ENCODE measurements around the gene ANKRD52. TPM values are rescaled to one million over a fixed set of nuclear protein-coding genes. Genes with fewer than 3 reads are reported as not detected.
"Not testable (repeated sequence)": the region's sequence is repeated elsewhere in the genome, so short reads cannot be mapped to it uniquely, and the experiment has no call there.

Gene ANKRD52
- polyA plus RNA-seq, 3 donors: 29.8 to 38.7 (median 34.0) TPM

DNA sequence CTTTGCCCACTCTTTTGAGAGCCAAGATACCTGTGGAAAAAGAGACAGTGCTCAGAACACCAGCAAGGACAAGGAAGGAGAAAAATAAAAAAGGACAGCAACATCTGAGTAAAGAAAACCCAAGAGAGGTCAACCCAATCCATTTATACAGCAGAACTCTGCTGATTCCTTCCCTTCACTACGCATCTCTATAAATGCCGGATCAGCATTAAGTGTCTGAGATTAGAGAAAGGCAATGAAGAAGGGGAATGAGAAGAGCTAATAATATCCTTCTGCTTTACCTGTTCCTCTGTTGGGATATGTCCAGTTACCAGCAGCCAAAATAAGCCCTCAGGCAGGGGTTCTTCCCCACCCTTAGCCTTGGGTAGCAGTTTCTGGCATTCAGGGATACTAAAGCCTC is 24.4 kb upstream of the ANKRD52 start:
- no peak for DNase-seq (ENCODE audit: extremely low read depth in 1 of 11, low read depth in 9 of 11, low spot score in 4 of 11)

- DNase-seq (ENCODE audit: extremely low read depth in 1 of 11, low read depth in 9 of 11, low spot score in 4 of 11): no peak
Measured at GRCh38 chr12:56282030-56282429, 23.8 kb upstream of the ANKRD52 start.

GRCh38 chr12:56280849-56281248 is 22.7 kb upstream of the ANKRD52 start:
- no peak for DNase-seq (ENCODE audit: extremely low read depth in 1 of 11, low read depth in 9 of 11, low spot score in 4 of 11)

- no peak for DNase-seq (ENCODE audit: extremely low read depth in 1 of 11, low read depth in 9 of 11, low spot score in 4 of 11)
Measured at GRCh38 chr12:56278905-56279304, 20.7 kb upstream of the ANKRD52 start.

GRCh38 chr12:56274299-56274698 is 16.1 kb upstream of the ANKRD52 start:
- DNase-seq (ENCODE audit: extremely low read depth in 1 of 11, low read depth in 9 of 11, low spot score in 4 of 11): no peak

GRCh38 chr12:56272468-56272867 is 14.3 kb upstream of the ANKRD52 start:
- DNase-seq (ENCODE audit: extremely low read depth in 1 of 11, low read depth in 9 of 11, low spot score in 4 of 11): not testable (repeated sequence)

DNA sequence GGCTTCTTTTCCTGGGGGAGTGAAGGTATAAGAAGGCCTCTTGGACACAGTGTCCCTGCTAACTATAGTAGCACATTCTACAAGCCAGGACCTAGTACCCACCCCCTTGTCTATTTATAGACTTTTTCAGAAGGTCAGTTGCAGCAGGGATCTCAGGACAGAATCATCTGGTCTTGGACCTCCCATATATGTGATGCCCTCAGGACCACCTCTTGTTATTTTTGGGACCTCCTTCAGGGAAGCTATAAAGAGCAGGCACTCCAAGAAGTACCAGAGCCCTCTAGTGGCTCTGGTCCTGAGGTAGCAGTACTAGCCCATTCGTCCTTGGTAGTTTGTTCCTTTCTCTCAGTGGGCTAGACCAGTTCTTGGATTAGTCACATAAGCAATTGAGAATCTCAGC is 12.8 kb upstream of the ANKRD52 start:
- DNase-seq (ENCODE audit: extremely low read depth in 1 of 11, low read depth in 9 of 11, low spot score in 4 of 11): no peak

GRCh38 chr12:56267443-56268071 is 9.4 kb upstream of the ANKRD52 start:
- DNase-seq (ENCODE audit: extremely low read depth in 1 of 11, low read depth in 9 of 11, low spot score in 4 of 11): no peak

DNA sequence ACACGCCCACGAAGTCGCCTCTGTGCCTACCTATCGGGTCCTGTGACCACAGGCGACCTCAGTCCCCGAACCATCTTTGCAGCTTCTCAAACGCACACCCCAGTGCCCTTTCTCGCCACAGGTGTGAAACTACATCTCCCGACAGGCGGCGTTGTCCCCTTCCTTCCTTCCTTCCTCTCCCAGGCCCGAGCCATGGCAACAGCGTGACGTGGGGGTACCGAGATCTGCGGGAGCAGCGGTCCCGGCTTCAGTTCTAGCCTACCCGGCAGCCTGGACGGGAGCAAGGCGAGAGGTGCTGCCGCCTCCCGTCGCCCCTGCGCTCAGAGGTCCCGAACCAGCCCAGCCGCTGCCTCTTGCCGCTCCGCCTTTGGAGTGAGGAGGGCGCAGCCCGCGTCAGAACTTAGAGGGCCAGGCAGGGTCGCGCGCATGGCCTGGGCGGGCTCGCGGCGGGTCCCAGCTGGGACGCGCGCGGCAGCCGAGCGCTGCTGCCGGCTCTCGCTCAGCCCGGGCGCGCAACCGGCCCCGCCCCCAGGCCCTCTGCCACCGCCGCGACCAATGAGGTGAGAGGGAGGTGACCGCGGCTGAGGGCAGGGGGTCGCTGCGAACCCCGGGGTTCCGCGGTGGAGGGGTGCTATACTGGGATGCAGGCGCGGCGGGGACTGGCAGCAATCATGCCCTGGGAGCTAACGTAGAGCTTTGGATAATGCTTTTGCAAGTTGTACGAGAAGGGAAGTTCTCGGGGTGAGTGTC is 8.7 kb upstream of the ANKRD52 start, which contains the start of gene COQ10A:
COQ10A (plus strand) TSS at position 250 of the 750 bp plus-strand sequence; CDS start at position 427, 177 bp downstream.
- peak; percentile 74 to 90 (median 84) for DNase-seq (ENCODE audit: extremely low read depth in 1 of 11, low read depth in 9 of 11, low spot score in 4 of 11)

DNA sequence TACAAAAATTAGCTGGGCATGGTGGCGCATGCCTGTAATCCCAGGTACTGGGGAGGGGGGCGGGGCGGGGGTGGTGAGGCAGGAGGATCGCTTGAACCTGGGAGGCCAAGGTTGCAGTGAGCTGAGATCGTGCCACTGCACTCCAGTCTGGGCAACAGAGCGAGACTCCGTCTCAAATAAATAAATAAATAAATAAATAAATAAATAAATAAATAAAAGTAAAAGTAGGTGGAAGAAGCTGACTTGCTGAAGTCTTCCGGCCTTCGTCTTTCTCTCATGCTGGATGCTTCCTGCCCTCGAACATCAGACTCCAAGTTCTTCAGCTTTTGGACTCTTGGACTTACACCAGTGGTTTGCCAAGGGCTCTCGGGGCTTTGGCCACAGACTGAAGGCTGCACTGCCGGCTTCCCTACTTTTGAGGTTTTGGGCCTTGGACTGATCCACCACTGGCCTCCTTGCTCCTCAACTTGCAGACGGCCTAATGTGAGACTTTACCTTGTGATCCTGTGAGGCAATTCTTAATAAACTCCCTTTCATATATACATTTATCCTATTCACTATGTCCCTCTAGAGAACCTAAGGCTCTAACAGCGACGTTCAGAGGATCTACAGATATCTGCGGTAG is 8.0 kb upstream of the ANKRD52 start:
- not testable (repeated sequence) for DNase-seq (ENCODE audit: extremely low read depth in 1 of 11, low read depth in 9 of 11, low spot score in 4 of 11)

GRCh38 chr12:56262955-56263354 is 4.8 kb upstream of the ANKRD52 start:
- not testable (repeated sequence) for DNase-seq (ENCODE audit: extremely low read depth in 1 of 11, low read depth in 9 of 11, low spot score in 4 of 11)

- no peak for DNase-seq (ENCODE audit: extremely low read depth in 1 of 11, low read depth in 9 of 11, low spot score in 4 of 11)
Measured at GRCh38 chr12:56261503-56262232, 3.5 kb upstream of the ANKRD52 start.

- no peak for DNase-seq (ENCODE audit: extremely low read depth in 1 of 11, low read depth in 9 of 11, low spot score in 4 of 11)
Measured at GRCh38 chr12:56260921-56261320, 2.7 kb upstream of the ANKRD52 start.

DNA sequence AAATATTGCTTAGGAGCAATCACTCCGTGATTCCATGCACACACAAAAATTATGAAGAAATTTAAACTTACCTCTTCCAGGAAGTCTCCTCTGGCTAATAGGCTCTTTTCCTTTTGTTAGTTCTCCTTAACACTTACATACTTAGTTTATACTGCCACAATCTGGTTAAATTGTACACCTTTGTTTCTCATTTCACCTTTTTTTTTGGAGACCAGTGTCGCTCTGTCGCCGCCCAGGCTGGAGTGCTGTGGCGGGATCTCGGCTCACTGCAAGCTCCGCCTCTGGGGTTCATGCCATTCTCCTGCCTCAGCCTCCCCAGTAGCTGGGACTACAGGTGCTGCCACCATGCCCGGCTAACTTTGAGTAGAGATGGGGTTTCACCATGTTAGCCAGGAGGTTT is 2.2 kb upstream of the ANKRD52 start:
- DNase-seq (ENCODE audit: extremely low read depth in 1 of 11, low read depth in 9 of 11, low spot score in 4 of 11): no peak

GRCh38 chr12:56258820-56259183 is 618 bp upstream of the ANKRD52 start:
- DNase-seq (ENCODE audit: extremely low read depth in 1 of 11, low read depth in 9 of 11, low spot score in 4 of 11): no peak

DNA sequence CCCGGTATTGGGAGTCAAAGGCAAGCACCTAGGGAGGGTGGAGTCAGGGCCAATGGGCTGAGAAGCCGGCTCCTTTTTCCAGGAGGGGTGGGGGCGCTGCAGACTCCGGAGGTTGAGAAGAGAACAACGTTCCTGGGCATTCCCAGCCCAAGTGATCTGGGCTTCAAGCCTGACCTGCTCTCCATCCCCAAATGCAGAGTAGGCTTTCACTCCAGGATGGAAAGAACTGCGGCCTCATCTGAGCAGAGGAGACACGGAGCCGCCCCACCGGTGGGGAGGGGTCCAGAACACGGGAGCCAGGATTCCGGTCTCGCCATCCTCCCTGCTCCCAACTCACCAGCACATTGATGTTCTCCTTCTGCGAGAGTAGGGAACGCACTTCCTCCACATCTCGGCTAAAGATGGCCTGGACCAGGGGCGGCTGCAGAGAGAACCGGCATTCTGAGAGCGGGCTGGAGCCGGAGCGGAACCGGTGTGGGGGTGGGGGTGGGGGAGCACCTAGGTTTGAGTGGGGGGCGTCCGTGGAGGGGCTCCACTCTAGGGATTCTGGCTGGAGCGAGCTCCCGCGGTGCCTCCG is 605 bp downstream of the ANKRD52 start:
- peak in 1 of 11 donors; percentile 30 for DNase-seq (ENCODE audit: extremely low read depth in 1 of 11, low read depth in 9 of 11, low spot score in 4 of 11)

GRCh38 chr12:56257071-56257470 is 1.1 kb downstream of the ANKRD52 start:
- DNase-seq (ENCODE audit: extremely low read depth in 1 of 11, low read depth in 9 of 11, low spot score in 4 of 11): no peak

DNA sequence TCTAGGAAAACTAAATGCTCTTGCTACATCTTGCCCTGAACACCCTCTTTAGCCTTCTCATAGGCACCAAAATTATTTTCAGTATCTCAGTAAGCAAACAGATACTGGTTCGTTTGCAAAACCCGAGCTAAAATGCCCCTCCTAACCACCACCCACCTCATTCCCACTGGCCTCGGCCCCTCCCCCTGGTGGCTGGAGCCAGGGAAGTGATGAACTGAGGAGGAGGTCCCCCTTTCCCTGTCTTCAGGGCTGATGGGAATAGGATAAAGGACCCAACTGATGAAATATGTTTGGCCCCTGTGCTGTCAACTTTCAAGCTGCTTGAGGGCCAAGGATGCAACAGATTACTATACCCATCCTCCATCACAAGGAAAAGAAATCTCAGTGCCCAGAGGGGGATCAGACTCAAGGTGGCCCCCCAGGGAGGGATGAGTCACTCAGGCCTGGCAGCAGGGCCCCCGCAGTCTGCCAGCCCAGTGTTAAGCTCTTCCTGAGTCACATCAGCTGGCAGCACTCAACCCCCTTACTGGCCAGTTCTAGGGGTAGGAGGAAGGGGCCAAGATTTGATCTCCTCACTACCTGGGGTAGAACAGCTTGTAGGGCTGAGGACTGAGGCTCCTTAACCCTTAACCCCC is 1.7 kb downstream of the ANKRD52 start:
- DNase-seq (ENCODE audit: extremely low read depth in 1 of 11, low read depth in 9 of 11, low spot score in 4 of 11): no peak

GRCh38 chr12:56255671-56256070 is 2.5 kb downstream of the ANKRD52 start:
- no peak for DNase-seq (ENCODE audit: extremely low read depth in 1 of 11, low read depth in 9 of 11, low spot score in 4 of 11)
